DMS 273 treated with DMSO at 0.1 percent for 48 hours (cell line): Measurements from ENCODE around the gene MAPT.

Experiments
- DNase-seq: peaks from one replicate; lab custom pipeline; 2025; lab: John Stamatoyannopoulos, UW

The MAPT gene

DNA sequence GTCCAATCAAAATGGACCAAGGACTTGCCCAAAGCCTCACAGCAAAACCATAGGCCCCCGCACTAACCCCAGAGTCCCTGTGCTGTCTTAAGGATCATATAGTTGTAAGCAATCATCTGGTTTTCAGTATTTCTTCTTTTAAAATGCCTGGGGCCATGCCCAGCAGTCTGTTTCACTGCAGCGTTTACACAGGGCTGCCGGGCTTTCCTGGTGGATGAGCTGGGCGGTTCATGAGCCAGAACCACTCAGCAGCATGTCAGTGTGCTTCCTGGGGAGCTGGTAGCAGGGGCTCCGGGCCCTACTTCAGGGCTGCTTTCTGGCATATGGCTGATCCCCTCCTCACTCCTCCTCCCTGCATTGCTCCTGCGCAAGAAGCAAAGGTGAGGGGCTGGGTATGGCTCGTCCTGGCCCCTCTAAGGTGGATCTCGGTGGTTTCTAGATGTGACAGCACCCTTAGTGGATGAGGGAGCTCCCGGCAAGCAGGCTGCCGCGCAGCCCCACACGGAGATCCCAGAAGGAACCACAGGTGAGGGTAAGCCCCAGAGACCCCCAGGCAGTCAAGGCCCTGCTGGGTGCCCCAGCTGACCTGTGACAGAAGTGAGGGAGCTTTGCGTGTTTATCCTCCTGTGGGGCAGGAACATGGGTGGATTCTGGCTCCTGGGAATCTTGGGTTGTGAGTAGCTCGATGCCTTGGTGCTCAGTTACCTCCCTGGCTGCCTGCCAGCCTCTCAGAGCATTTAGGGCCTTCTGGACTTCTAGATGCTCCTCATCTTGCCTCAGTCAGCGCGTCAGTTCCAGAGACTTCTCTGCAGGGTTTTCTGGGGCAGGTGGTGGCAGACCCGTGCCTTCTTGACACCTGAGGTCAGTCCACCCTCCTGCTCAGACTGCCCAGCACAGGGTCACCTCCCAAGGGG is 79.8 kb downstream of the MAPT start:
- DNase-seq = no peak

- DNase-seq = no peak
Observed at GRCh38 chr17:45974916-45975630, 80.7 kb downstream of the MAPT start.

- DNase-seq = no peak
Observed at GRCh38 chr17:45975640-45976295, 81.4 kb downstream of the MAPT start.

DNA sequence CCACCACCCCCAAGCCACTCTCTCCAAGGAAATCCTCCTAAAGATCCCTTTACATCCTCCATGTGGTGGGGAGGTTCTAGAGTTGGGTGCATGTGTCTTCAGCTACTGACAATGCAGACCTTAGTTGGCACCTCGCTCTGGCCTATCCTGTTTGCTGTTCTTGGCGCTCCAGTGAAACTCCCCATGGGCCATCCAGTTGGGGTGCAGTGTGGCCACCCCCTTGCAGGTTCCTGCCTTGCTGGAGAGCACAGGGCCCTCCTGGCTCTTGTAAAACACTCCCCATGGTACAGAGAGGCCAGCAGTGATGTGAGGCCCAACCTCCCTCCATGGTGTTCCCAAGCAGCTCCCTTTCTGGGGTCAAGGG is 82.0 kb downstream of the MAPT start:
- DNase-seq = no peak

DNA sequence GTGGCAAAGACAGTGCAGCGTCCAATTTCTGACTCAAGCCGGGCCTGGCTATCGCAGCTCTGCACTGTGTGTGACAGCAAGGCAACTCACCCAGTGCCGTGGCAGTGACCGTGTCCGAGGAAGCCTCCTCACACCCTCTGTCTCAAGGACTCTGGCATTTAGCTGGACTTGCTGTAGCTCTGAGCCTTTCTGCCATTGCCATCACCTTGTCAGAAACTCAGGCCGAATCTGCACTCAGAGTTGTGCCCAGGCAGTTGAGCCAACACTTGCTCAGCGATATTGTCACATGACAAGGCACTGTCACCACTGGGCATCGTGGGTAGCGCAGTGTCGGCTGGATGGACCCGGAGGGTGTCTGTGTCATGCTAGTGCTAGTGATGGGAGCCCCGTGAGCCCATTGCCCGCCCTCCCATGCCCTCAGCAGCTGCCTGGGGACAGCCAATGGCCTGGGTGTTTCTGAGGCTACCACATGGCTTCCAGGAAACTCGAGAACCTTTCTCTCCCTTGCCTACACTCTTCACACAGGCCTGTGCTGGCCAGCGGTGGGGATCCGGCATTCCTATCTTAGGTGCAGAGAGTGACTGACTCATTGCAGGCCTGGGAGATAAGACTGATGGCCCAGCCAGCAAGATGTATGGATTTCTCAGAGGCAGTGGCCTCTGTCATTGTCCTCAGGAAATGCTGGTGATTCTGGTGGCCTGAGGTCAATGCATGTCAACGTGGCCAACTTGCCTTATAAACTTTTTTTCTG is 82.6 kb downstream of the MAPT start:
- no peak for DNase-seq

DNA sequence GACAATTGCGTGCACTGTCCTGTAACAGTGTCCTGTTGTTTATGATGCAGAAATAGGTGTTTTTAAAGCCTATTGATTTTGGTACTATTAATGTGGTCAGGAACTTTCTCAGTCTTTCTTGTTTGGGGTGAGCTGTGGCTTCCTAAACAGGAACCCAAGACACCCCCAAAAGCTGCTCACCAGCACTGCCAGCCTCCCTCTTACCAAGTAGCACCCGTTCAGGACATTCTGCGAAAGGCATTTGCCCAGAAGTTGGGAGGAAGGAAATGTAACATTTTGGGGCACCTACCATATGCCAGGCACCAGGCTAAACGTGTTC is 83.1 kb downstream of the MAPT start:
- no peak for DNase-seq

GRCh38 chr17:45977976-45978626 is 83.7 kb downstream of the MAPT start:
- no peak for DNase-seq

DNA sequence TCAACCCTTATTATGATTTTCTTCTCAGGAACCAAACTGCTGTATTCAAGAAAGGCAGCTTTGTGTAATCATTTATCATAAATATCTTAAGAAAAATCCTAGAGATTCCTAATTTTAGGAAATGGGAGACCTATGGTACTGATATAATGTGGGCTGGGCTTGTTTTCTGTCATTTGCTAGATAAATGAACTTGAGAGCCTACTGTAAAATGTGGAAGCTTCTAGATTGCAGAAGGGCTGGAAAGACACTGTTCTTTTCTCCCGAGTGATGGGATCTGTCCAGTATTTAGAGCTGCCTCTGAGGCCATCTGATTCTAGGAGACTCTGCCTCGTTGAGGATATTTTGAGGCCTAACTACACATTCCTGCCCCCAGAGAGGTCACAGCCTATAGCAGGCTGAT is 84.8 kb downstream of the MAPT start:
- no peak for DNase-seq

GRCh38 chr17:45980855-45981254 is 86.5 kb downstream of the MAPT start:
- DNase-seq = no peak

- DNase-seq = no peak
Observed at GRCh38 chr17:45981306-45981705, 87.0 kb downstream of the MAPT start.

DNA sequence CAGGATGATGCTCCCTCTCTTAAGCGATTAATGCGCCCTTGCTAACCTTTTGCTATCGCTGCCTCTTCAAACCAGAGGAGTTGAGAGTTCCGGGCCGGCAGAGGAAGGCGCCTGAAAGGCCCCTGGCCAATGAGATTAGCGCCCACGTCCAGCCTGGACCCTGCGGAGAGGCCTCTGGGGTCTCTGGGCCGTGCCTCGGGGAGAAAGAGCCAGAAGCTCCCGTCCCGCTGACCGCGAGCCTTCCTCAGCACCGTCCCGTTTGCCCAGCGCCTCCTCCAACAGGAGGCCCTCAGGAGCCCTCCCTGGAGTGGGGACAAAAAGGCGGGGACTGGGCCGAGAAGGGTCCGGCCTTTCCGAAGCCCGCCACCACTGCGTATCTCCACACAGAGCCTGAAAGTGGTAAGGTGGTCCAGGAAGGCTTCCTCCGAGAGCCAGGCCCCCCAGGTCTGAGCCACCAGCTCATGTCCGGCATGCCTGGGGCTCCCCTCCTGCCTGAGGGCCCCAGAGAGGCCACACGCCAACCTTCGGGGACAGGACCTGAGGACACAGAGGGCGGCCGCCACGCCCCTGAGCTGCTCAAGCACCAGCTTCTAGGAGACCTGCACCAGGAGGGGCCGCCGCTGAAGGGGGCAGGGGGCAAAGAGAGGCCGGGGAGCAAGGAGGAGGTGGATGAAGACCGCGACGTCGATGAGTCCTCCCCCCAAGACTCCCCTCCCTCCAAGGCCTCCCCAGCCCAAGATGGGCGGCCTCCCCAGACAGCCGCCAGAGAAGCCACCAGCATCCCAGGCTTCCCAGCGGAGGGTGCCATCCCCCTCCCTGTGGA is 88.6 kb downstream of the MAPT start:
- DNase-seq = no peak

DNA sequence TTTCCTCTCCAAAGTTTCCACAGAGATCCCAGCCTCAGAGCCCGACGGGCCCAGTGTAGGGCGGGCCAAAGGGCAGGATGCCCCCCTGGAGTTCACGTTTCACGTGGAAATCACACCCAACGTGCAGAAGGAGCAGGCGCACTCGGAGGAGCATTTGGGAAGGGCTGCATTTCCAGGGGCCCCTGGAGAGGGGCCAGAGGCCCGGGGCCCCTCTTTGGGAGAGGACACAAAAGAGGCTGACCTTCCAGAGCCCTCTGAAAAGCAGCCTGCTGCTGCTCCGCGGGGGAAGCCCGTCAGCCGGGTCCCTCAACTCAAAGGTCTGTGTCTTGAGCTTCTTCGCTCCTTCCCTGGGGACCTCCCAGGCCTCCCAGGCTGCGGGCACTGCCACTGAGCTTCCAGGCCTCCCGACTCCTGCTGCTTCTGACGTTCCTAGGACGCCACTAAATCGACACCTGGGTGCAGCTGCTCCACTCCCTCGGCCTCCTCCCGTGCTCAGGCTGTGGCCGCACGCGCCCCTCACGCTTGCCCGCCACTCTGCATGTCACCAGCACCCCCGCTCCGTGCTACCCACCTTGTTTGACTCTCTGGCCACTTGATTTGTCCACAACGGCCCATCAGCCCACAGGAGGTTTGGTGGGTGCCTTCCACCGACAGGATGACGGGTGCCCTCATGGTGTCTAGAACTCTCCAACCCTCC is 89.4 kb downstream of the MAPT start:
- no peak for DNase-seq

DNA sequence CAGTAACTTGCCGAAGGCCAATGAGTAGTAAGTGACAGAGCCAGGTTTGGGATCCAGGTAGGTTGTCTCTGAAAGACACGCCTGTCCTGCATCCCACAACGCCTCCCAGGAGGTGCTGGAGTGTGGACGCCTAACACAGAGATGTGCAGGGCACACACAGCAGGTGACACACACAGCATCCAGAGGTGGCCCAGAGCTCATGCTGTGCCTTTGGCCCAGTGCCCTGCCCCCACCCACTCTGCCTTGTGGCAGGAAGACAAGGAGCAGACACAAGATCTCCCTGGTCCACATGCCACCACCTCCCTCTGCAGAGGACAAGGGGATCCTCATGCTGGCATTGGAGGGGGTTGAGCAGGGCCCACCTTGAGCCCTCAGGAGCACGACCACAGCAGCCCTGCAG is 90.0 kb downstream of the MAPT start:
- DNase-seq = no peak

DNA sequence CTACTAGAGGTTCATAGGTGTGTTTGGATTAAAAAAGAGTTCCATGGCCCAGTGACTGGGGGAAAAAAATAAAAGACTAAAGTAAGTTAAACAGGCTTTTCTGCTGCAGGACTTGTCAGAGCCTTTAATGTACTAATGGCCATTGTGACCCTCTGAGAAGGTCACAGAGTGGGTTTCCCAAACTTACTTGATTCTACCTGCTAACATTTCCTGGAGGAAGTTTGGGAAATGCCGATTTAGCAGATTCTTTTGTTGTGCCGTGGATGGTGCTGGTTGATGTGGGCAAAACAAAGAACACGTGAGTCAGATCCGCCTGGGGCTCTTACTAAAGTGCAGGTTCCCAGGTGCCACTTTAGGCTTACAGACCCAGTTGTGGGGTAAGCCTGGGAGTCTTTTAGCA is 91.1 kb downstream of the MAPT start:
- DNase-seq = no peak

- DNase-seq = no peak
Observed at GRCh38 chr17:45986056-45986455, 91.7 kb downstream of the MAPT start.

DNA sequence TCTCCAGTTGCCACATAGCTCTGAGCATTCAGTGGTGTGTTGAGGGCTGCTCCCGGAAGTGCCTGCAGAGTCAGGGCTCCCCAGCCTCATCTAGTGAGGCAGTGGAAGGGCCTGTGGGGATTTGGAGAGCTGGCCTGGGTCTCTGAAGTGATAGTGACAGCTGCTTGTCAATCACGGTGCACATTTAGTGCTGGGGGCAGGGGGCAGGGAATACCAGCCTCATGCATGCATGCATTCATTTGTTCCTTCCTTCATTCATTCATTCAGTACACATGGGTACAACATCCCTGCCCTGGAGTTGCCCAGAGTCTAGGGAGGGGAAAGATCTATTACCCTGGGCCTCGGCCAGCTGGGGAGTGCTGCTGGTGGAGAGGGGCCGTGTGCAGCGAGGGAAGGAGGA is 93.4 kb downstream of the MAPT start:
- no peak for DNase-seq

DNA sequence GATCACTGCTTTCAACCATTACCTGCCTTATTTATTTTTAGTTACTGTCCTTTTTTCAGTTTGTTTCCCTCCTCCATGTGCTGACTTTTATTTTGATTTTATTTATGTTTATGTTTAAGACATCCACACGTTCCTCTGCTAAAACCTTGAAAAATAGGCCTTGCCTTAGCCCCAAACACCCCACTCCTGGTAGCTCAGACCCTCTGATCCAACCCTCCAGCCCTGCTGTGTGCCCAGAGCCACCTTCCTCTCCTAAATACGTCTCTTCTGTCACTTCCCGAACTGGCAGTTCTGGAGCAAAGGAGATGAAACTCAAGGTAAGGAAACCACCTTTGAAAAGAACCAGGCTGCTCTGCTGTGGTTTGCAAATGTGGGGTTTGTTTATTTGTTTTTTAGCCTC is 95.4 kb downstream of the MAPT start:
- DNase-seq = no peak

DNA sequence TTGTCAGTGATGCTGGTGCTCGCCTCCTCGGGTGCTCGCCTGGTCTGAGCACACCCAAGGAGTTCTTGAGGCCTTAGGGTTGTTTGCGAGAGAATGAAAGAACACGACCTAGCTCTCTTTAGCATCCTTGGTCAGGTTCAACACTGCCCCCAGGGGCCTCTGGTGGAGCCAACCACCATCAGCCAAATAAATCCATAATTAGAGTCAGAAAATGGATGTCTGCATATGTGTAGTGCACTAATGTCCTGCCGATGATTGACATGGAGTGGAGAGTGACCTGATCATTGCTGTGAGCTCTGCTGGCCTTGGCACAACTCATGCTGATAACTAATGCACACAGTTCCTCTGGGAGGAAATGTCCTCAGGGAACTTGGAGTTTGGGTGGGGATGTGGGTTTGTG is 96.5 kb downstream of the MAPT start:
- DNase-seq = no peak

DNA sequence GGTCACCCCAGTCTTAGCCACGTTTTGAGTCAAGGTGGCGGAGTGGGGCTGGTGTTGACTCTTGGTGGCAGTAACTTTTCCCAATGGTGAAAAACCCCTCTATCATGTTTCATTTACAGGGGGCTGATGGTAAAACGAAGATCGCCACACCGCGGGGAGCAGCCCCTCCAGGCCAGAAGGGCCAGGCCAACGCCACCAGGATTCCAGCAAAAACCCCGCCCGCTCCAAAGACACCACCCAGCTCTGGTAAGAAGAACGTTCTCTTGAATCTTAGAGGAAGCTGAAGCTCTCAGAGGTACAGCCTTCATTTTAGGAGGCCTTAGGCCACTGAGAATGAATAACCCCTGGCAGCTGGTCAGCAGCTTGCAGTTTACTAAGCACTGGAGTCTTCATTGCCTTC is 97.0 kb downstream of the MAPT start:
- DNase-seq = no peak

GRCh38 chr17:45992175-45992574 is 97.8 kb downstream of the MAPT start:
- DNase-seq = no peak
